HG02840 (cell line): ENCODE measurements around the gene LILRA2.
"Not testable (repeated sequence)": the region's sequence is repeated elsewhere in the genome, so short reads cannot be mapped to it uniquely, and the experiment has no call there.

Experiments
- ATAC-seq: cut with Tn5 transposase; IDR thresholded peaks from one replicate; pipeline ENCODE4 v1.9.1; 2021; ENCODE audit warnings: mild to moderate bottlenecking, moderate library complexity, moderate number of reproducible peaks; ENCODE audit not compliant: unreplicated experiment, low FRiP score

Gene LILRA2

GRCh38 chr19:54573330-54573872, at the start of gene LILRA2:
Gene LILRA2, plus strand, starts transcription at chr19:54573790. Its CDS starts 89 bp downstream, at chr19:54573879.
- no peak for ATAC-seq

- ATAC-seq: no peak
These were observed 48.0 kb upstream of the LILRA2 start for GRCh38 chr19:54525636-54526035.

- ATAC-seq: no peak
These were observed 46.6 kb upstream of the LILRA2 start for GRCh38 chr19:54526972-54527371.

- ATAC-seq: no peak
These were observed 42.7 kb upstream of the LILRA2 start for GRCh38 chr19:54530866-54531265.

- ATAC-seq: no peak
These were observed 41.1 kb upstream of the LILRA2 start for GRCh38 chr19:54532528-54532927.

GRCh38 chr19:54533476-54533875, 40.1 kb upstream of the LILRA2 start:
- ATAC-seq: no peak

GRCh38 chr19:54534156-54534555, 39.4 kb upstream of the LILRA2 start:
- ATAC-seq: no peak

GRCh38 chr19:54535601-54536000, 38.0 kb upstream of the LILRA2 start:
- ATAC-seq: no peak

GRCh38 chr19:54536956-54537355, 36.6 kb upstream of the LILRA2 start:
- no peak for ATAC-seq

- no peak for ATAC-seq
These were observed 31.9 kb upstream of the LILRA2 start for GRCh38 chr19:54541712-54542111.

GRCh38 chr19:54548806-54549205, 24.8 kb upstream of the LILRA2 start:
- no peak for ATAC-seq

- ATAC-seq: no peak
These were observed 24.4 kb upstream of the LILRA2 start for GRCh38 chr19:54549224-54549623.

GRCh38 chr19:54551293-54551692, 22.3 kb upstream of the LILRA2 start:
- no peak for ATAC-seq

GRCh38 chr19:54551950-54552912, 21.4 kb upstream of the LILRA2 start:
- no peak for ATAC-seq

- ATAC-seq: no peak
These were observed 20.7 kb upstream of the LILRA2 start for GRCh38 chr19:54552913-54553310.

GRCh38 chr19:54554006-54554405, 19.6 kb upstream of the LILRA2 start:
- no peak for ATAC-seq

- no peak for ATAC-seq
These were observed 18.7 kb upstream of the LILRA2 start for GRCh38 chr19:54554896-54555295.

GRCh38 chr19:54556194-54556593, 17.4 kb upstream of the LILRA2 start:
- ATAC-seq: no peak

- no peak for ATAC-seq
These were observed 15.3 kb upstream of the LILRA2 start for GRCh38 chr19:54558339-54558738.

- ATAC-seq: no peak
These were observed 12.7 kb upstream of the LILRA2 start for GRCh38 chr19:54560881-54561385.

- no peak for ATAC-seq
These were observed 11.8 kb upstream of the LILRA2 start for GRCh38 chr19:54561840-54562239.

GRCh38 chr19:54563206-54563605, 10.4 kb upstream of the LILRA2 start:
- ATAC-seq: not testable (repeated sequence)
